Keratinocyte (primary cell): ENCODE measurements around the gene FNIP2. TPM values are rescaled to one million over a fixed set of nuclear protein-coding genes. Genes with fewer than 3 reads are reported as not detected.
A peak's percentile ranks its signal among the peaks of the same experiment; 100 is the strongest.

Experiments
- DNase-seq: peaks from one replicate; pipeline ENCODE4 v3.0.0-alpha.2; 2011; ENCODE audit warnings: low read depth, missing footprints, low spot score
- FAIRE-seq: peaks from 2 replicates; lab custom pipeline; 2011; peaks lifted over from hg19 to GRCh38; lab: Jason Lieb, UNC
- H2AFZ ChIP-seq: 2 replicates; pipeline ENCODE4 v1.6.0; 2012; ENCODE audit warnings: low read length, control low read depth, inconsistent platforms; ENCODE audit not compliant: control insufficient read depth
- H3K27ac ChIP-seq: 2 replicates; pipeline ENCODE4 v1.5.1; 2011; ENCODE audit warnings: low read length; ENCODE audit not compliant: control insufficient read depth, insufficient read depth
- H3K27me3 ChIP-seq: 3 replicates; pipeline ENCODE4 v1.6.0; 2011; ENCODE audit warnings: low read length; ENCODE audit not compliant: control insufficient read depth, insufficient read depth; ENCODE audit errors: extremely low read depth
- H3K36me3 ChIP-seq, 2 experiments: 2 replicates in 1 of 2; 3 replicates in 1 of 2; pipeline ENCODE4 v1.5.1; 2011; ENCODE audit warnings: low read length in 2 of 2, mild to moderate bottlenecking in 1 of 2; ENCODE audit not compliant: control insufficient read depth in 2 of 2, insufficient read depth in 2 of 2; ENCODE audit errors: extremely low read depth in 1 of 2
- H3K4me1 ChIP-seq: 3 replicates; pipeline ENCODE4 v1.5.1; 2011; ENCODE audit warnings: low read length; ENCODE audit not compliant: control insufficient read depth, insufficient read depth; ENCODE audit errors: extremely low read depth
- H3K4me2 ChIP-seq: 3 replicates; pipeline ENCODE4 v1.6.0; 2011; ENCODE audit warnings: low read depth, low read length; ENCODE audit not compliant: control insufficient read depth, insufficient read depth; ENCODE audit errors: extremely low read depth
- H3K4me3 ChIP-seq, 3 experiments: fragments of 200-600 bp in 1 of 3; sonication (generic) in 1 of 3; 2 replicates in 2 of 3; 3 replicates in 1 of 3; pipeline ENCODE4 v1.5.1; 2011 to 2016; ENCODE audit warnings: low read length in 3 of 3, mild to moderate bottlenecking in 3 of 3, control low read depth in 2 of 3, inconsistent platforms in 1 of 3, low read depth in 1 of 3, mixed read lengths in 1 of 3, mixed run types in 1 of 3, moderate library complexity in 1 of 3; ENCODE audit not compliant: control insufficient read depth in 2 of 3, insufficient read depth in 2 of 3; ENCODE audit errors: extremely low read depth in 1 of 3
- H3K79me2 ChIP-seq: 2 replicates; pipeline ENCODE4 v1.6.0; 2012; ENCODE audit warnings: low read length; ENCODE audit not compliant: control insufficient read depth, insufficient read depth
- H3K9ac ChIP-seq: 3 replicates; pipeline ENCODE4 v1.6.0; 2011; ENCODE audit warnings: low read length; ENCODE audit not compliant: control insufficient read depth, insufficient read depth; ENCODE audit errors: extremely low read depth
- H3K9me1 ChIP-seq: 3 replicates; pipeline ENCODE4 v1.6.0; 2011; ENCODE audit warnings: low read length; ENCODE audit not compliant: control insufficient read depth, insufficient read depth; ENCODE audit errors: extremely low read depth
- H3K9me3 ChIP-seq: 2 replicates; pipeline ENCODE4 v1.5.1; 2012; ENCODE audit warnings: low read depth, low read length; ENCODE audit not compliant: control insufficient read depth
- H4K20me1 ChIP-seq: 3 replicates; pipeline ENCODE4 v1.6.0; 2011; ENCODE audit warnings: low read length; ENCODE audit not compliant: control insufficient read depth, insufficient read depth; ENCODE audit errors: extremely low read depth
- EZH2 ChIP-seq: IDR thresholded peaks from one replicate; pipeline ENCODE4 v1.6.1; 2012; ENCODE audit warnings: inconsistent platforms, mild to moderate bottlenecking, low read length, moderate library complexity
- dilution Hi-C: fragments of 300-500 bp; cut with MboI; formaldehyde crosslinking; loops from one replicate; pipeline ENCODE4 v1.7.0; 2020; ENCODE audit warnings: low sequenced_read_pairs; ENCODE audit not compliant: extremely low pct_ligation_motif_present
- polyA plus RNA-seq, 5 experiments: library from polyadenylated mRNA; depleted of rRNA in 3 of 5; stranded (reverse) in 3 of 5; stranded (forward) in 1 of 5; unstranded in 1 of 5; fragments of >200 nt; gene quantifications; 1 replicate in 1 of 5; 2 replicates in 3 of 5; 3 replicates in 1 of 5; pipeline versions ENCODE4 v1.2.1 to v1.2.3, GENCODE V29; 2011 to 2012; ENCODE audit warnings: missing spikeins in 2 of 5, low read depth in 1 of 5, low replicate concordance in 1 of 5
- TF ChIP-seq, protein P1 (sequence below), 3 experiments: IDR thresholded peaks in 1 of 3; conservative IDR thresholded peaks in 1 of 3; optimal IDR thresholded peaks in 1 of 3; 2 replicates in 2 of 3; 3 replicates in 1 of 3; pipeline versions ENCODE3 to v1.5.1; 2011; ENCODE audit warnings: low read length in 3 of 3, mild to moderate bottlenecking in 3 of 3, moderate library complexity in 2 of 3, control low read depth in 1 of 3, inconsistent platforms in 1 of 3; ENCODE audit not compliant: insufficient read depth in 2 of 3; ENCODE audit errors: extremely low read depth in 1 of 3

FNIP2 gene
- polyA plus RNA-seq, 1 donor (not counting 4 experiments of a cell fraction or from before 2014, with no cell fraction given), result 6.2 TPM

GRCh38 chr4:158856852-158857251 is 88.0 kb downstream of the FNIP2 start:
- H3K9me1 ChIP-seq, result no peaks in the 10 kb centered on the region
- dilution Hi-C loops, result no loop called here
- H2AFZ ChIP-seq, result no peak overlapping the region
- no peaks in the 10 kb centered on the region for H4K20me1 ChIP-seq
- H3K4me3 ChIP-seq, result no peak overlapping the region
- H3K27ac ChIP-seq, result no peak overlapping the region
- no peak overlapping the region for H3K9ac ChIP-seq
- DNase-seq (no peak), FAIRE-seq (no peak)
- no peaks in the 10 kb centered on the region for H3K9me3 ChIP-seq
- no peaks in the 10 kb centered on the region for H3K79me2 ChIP-seq
- H3K27me3 ChIP-seq, result no peaks in the 10 kb centered on the region
- H3K36me3 ChIP-seq, result peaks cover 5 to 7% of the 10 kb centered on the region in 2 experiments
- no peak overlapping the region for H3K4me2 ChIP-seq
- peaks cover 5% of the 10 kb centered on the region for H3K4me1 ChIP-seq
- no peak for TF ChIP-seq EZH2
- TF ChIP-seq, protein P1, sequence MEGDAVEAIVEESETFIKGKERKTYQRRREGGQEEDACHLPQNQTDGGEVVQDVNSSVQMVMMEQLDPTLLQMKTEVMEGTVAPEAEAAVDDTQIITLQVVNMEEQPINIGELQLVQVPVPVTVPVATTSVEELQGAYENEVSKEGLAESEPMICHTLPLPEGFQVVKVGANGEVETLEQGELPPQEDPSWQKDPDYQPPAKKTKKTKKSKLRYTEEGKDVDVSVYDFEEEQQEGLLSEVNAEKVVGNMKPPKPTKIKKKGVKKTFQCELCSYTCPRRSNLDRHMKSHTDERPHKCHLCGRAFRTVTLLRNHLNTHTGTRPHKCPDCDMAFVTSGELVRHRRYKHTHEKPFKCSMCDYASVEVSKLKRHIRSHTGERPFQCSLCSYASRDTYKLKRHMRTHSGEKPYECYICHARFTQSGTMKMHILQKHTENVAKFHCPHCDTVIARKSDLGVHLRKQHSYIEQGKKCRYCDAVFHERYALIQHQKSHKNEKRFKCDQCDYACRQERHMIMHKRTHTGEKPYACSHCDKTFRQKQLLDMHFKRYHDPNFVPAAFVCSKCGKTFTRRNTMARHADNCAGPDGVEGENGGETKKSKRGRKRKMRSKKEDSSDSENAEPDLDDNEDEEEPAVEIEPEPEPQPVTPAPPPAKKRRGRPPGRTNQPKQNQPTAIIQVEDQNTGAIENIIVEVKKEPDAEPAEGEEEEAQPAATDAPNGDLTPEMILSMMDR (optimal IDR thresholded peaks at IDR 0.05 in 1 of 3, IDR thresholded peaks at IDR 0.05 in 1 of 3, conservative IDR thresholded peaks at IDR 0.05 in 1 of 3; ENCODE audit: extremely low read depth in 1 of 3, insufficient read depth in 2 of 3, low read length in 3 of 3), result peak in 2 of 3 experiments; percentile 35 to 54

DNA sequence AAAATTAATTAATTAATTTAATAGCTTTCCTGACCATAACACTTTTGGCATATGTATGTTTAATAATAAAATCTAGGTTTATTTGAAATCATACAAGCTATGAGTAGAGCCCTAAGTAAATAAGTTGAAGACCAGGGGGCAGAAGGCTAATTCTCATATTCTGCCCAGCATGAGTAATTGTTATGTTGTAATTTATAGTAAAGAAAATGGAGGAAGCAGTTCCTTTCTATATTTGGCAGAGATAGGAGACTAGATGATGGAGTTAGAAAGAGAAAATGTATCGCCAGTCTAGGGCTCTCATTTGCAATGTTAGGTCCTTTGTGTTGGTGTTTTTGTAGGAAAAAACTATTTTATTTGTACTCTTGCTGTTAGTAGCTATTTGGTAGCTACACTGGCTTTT is 89.1 kb downstream of the FNIP2 start:
- H3K4me3 ChIP-seq, result no peak overlapping the region
- peaks cover 5% of the 10 kb centered on the region for H3K4me1 ChIP-seq
- H3K27ac ChIP-seq, result no peak overlapping the region
- no peaks in the 10 kb centered on the region for H3K9me3 ChIP-seq
- no peak for FAIRE-seq
- no peak for DNase-seq
- TF ChIP-seq, protein P1 (optimal IDR thresholded peaks at IDR 0.05 in 1 of 3, IDR thresholded peaks at IDR 0.05 in 1 of 3, conservative IDR thresholded peaks at IDR 0.05 in 1 of 3; ENCODE audit: extremely low read depth in 1 of 3, insufficient read depth in 2 of 3, low read length in 3 of 3), result no peak
- TF ChIP-seq EZH2, result no peak
- dilution Hi-C loops, result no loop called here
- no peak overlapping the region for H3K4me2 ChIP-seq
- H3K9ac ChIP-seq, result no peak overlapping the region
- H3K27me3 ChIP-seq, result no peaks in the 10 kb centered on the region
- no peaks in the 10 kb centered on the region for H4K20me1 ChIP-seq
- H3K9me1 ChIP-seq, result no peaks in the 10 kb centered on the region
- no peak overlapping the region for H2AFZ ChIP-seq
- no peaks in the 10 kb centered on the region for H3K79me2 ChIP-seq
- peaks cover 5 to 7% of the 10 kb centered on the region in 2 experiments for H3K36me3 ChIP-seq
